Measurements from ENCODE around the gene MAPT. TPM values are rescaled to one million over a fixed set of nuclear protein-coding genes. Genes with fewer than 3 reads are reported as not detected.

Gene MAPT
- total and polyA plus RNA-seq, 4 donors, result 48.2 to 446 (median 261) TPM

DNA sequence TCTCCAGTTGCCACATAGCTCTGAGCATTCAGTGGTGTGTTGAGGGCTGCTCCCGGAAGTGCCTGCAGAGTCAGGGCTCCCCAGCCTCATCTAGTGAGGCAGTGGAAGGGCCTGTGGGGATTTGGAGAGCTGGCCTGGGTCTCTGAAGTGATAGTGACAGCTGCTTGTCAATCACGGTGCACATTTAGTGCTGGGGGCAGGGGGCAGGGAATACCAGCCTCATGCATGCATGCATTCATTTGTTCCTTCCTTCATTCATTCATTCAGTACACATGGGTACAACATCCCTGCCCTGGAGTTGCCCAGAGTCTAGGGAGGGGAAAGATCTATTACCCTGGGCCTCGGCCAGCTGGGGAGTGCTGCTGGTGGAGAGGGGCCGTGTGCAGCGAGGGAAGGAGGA, 93.4 kb downstream of the MAPT start:
- Histone ChIP-seq H3K4me3 (ENCODE audit: low read depth, low read length) (no peak overlapping the region), H3K27ac (ENCODE audit: low read depth, low read length) (no peak overlapping the region), H3K4me1 (ENCODE audit: control insufficient read depth, insufficient read depth, low read length) (peaks cover 4% of the 10 kb centered on the region), H3K36me3 (ENCODE audit: control insufficient read depth, insufficient read depth, low read length) (peaks cover 70% of the 10 kb centered on the region), H3K27me3 (ENCODE audit: control insufficient read depth, insufficient read depth, low read length) (no peaks in the 10 kb centered on the region), H3K9me3 (ENCODE audit: control insufficient read depth, insufficient read depth, low read length) (no peaks in the 10 kb centered on the region)
- no peak for DNase-seq (ENCODE audit: low read depth in 4 of 6, low spot score in 6 of 6)
- WGBS (ENCODE audit: insufficient coverage), result 71% methylated on average over 1 of the region's 5 CpGs

DNA sequence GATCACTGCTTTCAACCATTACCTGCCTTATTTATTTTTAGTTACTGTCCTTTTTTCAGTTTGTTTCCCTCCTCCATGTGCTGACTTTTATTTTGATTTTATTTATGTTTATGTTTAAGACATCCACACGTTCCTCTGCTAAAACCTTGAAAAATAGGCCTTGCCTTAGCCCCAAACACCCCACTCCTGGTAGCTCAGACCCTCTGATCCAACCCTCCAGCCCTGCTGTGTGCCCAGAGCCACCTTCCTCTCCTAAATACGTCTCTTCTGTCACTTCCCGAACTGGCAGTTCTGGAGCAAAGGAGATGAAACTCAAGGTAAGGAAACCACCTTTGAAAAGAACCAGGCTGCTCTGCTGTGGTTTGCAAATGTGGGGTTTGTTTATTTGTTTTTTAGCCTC, 95.4 kb downstream of the MAPT start:
- Histone ChIP-seq H3K27me3 (ENCODE audit: control insufficient read depth, insufficient read depth, low read length) (no peaks in the 10 kb centered on the region), H3K4me1 (ENCODE audit: control insufficient read depth, insufficient read depth, low read length) (peaks cover 8% of the 10 kb centered on the region), H3K27ac (ENCODE audit: low read depth, low read length) (no peak overlapping the region), H3K36me3 (ENCODE audit: control insufficient read depth, insufficient read depth, low read length) (peaks cover 69% of the 10 kb centered on the region), H3K4me3 (ENCODE audit: low read depth, low read length) (no peak overlapping the region), H3K9me3 (ENCODE audit: control insufficient read depth, insufficient read depth, low read length) (no peaks in the 10 kb centered on the region)
- WGBS (ENCODE audit: insufficient coverage), result no CpG with 5 or more reads among the region's 3 CpGs
- DNase-seq (ENCODE audit: low read depth in 4 of 6, low spot score in 6 of 6), result no peak

DNA sequence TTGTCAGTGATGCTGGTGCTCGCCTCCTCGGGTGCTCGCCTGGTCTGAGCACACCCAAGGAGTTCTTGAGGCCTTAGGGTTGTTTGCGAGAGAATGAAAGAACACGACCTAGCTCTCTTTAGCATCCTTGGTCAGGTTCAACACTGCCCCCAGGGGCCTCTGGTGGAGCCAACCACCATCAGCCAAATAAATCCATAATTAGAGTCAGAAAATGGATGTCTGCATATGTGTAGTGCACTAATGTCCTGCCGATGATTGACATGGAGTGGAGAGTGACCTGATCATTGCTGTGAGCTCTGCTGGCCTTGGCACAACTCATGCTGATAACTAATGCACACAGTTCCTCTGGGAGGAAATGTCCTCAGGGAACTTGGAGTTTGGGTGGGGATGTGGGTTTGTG, 96.5 kb downstream of the MAPT start:
- Histone ChIP-seq H3K9me3 (ENCODE audit: control insufficient read depth, insufficient read depth, low read length) (no peaks in the 10 kb centered on the region), H3K27ac (ENCODE audit: low read depth, low read length) (no peak overlapping the region), H3K36me3 (ENCODE audit: control insufficient read depth, insufficient read depth, low read length) (peaks cover 79% of the 10 kb centered on the region), H3K4me1 (ENCODE audit: control insufficient read depth, insufficient read depth, low read length) (peaks cover 8% of the 10 kb centered on the region), H3K27me3 (ENCODE audit: control insufficient read depth, insufficient read depth, low read length) (no peaks in the 10 kb centered on the region), H3K4me3 (ENCODE audit: low read depth, low read length) (no peak overlapping the region)
- no peak for DNase-seq (ENCODE audit: low read depth in 4 of 6, low spot score in 6 of 6)
- 94% methylated on average over 4 of the region's 6 CpGs for WGBS (ENCODE audit: insufficient coverage)

GRCh38 chr17:45991341-45991740, 97.0 kb downstream of the MAPT start:
- 91% methylated on average over 8 of the region's 10 CpGs for WGBS (ENCODE audit: insufficient coverage)
- no peak overlapping the region for H3K4me3 ChIP-seq (ENCODE audit: low read depth, low read length)
- H3K9me3 ChIP-seq (ENCODE audit: control insufficient read depth, insufficient read depth, low read length), result no peaks in the 10 kb centered on the region
- no peak for DNase-seq (ENCODE audit: low read depth in 4 of 6, low spot score in 6 of 6)
- peaks cover 79% of the 10 kb centered on the region for H3K36me3 ChIP-seq (ENCODE audit: control insufficient read depth, insufficient read depth, low read length)
- H3K27ac ChIP-seq (ENCODE audit: low read depth, low read length), result no peak overlapping the region
- peaks cover 8% of the 10 kb centered on the region for H3K4me1 ChIP-seq (ENCODE audit: control insufficient read depth, insufficient read depth, low read length)
- H3K27me3 ChIP-seq (ENCODE audit: control insufficient read depth, insufficient read depth, low read length), result no peaks in the 10 kb centered on the region

DNA sequence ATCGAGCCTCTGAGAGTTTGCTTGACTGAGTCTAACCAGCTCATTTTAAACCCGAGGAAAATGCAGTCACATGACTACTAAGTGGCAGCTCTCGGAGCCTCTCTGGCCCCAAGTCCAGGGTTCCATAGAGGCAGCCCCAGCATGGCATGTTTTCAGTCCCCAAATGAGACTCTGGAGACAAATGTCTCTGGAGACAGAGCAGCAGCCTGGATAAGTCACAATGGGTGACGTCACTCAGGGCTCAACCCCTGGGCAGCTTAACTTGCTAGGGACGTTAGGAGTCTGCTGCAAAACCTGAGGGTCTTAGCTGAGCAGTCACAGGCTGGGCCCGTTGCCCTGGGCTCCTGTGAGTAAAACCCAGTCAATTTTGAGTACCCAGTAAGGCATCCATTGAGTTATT, 97.8 kb downstream of the MAPT start:
- 31% methylated on average over 6 of the region's 6 CpGs for WGBS (ENCODE audit: insufficient coverage)
- DNase-seq (ENCODE audit: low read depth in 4 of 6, low spot score in 6 of 6), result peak in 1 of 6 donors; percentile 66
- Histone ChIP-seq H3K27me3 (ENCODE audit: control insufficient read depth, insufficient read depth, low read length) (no peaks in the 10 kb centered on the region), H3K9me3 (ENCODE audit: control insufficient read depth, insufficient read depth, low read length) (no peaks in the 10 kb centered on the region), H3K4me1 (ENCODE audit: control insufficient read depth, insufficient read depth, low read length) (peaks cover 5% of the 10 kb centered on the region), H3K4me3 (ENCODE audit: low read depth, low read length) (no peak overlapping the region), H3K36me3 (ENCODE audit: control insufficient read depth, insufficient read depth, low read length) (peaks cover 82% of the 10 kb centered on the region), H3K27ac (ENCODE audit: low read depth, low read length) (no peak overlapping the region)

- 65% methylated on average over 10 of the region's 10 CpGs for WGBS (ENCODE audit: insufficient coverage)
Observed at GRCh38 chr17:45992904-45993303, 98.5 kb downstream of the MAPT start.

GRCh38 chr17:45993962-45994627, 99.7 kb downstream of the MAPT start:
- 76% methylated on average over 14 of the region's 16 CpGs for WGBS (ENCODE audit: insufficient coverage)
- H3K36me3 ChIP-seq (ENCODE audit: control insufficient read depth, insufficient read depth, low read length), result peaks cover 85% of the 10 kb centered on the region
- H3K27me3 ChIP-seq (ENCODE audit: control insufficient read depth, insufficient read depth, low read length), result no peaks in the 10 kb centered on the region
- H3K27ac ChIP-seq (ENCODE audit: low read depth, low read length), result no peak overlapping the region
- peaks cover 5% of the 10 kb centered on the region for H3K4me1 ChIP-seq (ENCODE audit: control insufficient read depth, insufficient read depth, low read length)
- no peak overlapping the region for H3K4me3 ChIP-seq (ENCODE audit: low read depth, low read length)
- DNase-seq (ENCODE audit: low read depth in 4 of 6, low spot score in 6 of 6), result no peak
- H3K9me3 ChIP-seq (ENCODE audit: control insufficient read depth, insufficient read depth, low read length), result no peaks in the 10 kb centered on the region

More at GRCh38 chr17:45992904-45993303, 98.5 kb downstream of the MAPT start:
- Histone ChIP-seq H3K4me3 (ENCODE audit: low read depth, low read length) (no peak overlapping the region), H3K27ac (ENCODE audit: low read depth, low read length) (no peak overlapping the region), H3K27me3 (ENCODE audit: control insufficient read depth, insufficient read depth, low read length) (no peaks in the 10 kb centered on the region), H3K4me1 (ENCODE audit: control insufficient read depth, insufficient read depth, low read length) (peaks cover 5% of the 10 kb centered on the region), H3K9me3 (ENCODE audit: control insufficient read depth, insufficient read depth, low read length) (no peaks in the 10 kb centered on the region), H3K36me3 (ENCODE audit: control insufficient read depth, insufficient read depth, low read length) (peaks cover 85% of the 10 kb centered on the region)
- no peak for DNase-seq (ENCODE audit: low read depth in 4 of 6, low spot score in 6 of 6)

DNA sequence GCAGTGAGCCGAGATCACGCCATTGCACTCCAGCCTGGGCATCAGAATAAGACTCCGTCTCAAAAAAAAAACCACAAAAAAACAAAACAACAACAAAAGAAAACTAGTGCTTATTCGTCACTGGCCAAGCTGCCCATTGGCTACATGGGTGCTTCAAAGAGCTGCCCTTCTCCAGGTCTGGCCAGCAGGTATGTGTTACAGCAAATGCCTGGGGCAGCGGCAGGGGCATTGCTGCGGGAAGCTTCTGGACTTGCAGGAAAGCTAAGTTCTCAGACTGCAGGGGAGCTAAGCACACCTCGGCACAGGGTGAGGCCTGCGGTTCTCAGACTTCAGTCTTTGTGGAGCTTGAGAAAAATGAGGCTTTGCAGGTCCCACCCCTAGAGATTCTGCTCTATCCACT, 100.6 kb downstream of the MAPT start:
- Histone ChIP-seq H3K27ac (ENCODE audit: low read depth, low read length) (no peak overlapping the region), H3K27me3 (ENCODE audit: control insufficient read depth, insufficient read depth, low read length) (no peaks in the 10 kb centered on the region), H3K9me3 (ENCODE audit: control insufficient read depth, insufficient read depth, low read length) (no peaks in the 10 kb centered on the region), H3K36me3 (ENCODE audit: control insufficient read depth, insufficient read depth, low read length) (peaks cover 81% of the 10 kb centered on the region), H3K4me1 (ENCODE audit: control insufficient read depth, insufficient read depth, low read length) (peaks cover 9% of the 10 kb centered on the region), H3K4me3 (ENCODE audit: low read depth, low read length) (no peak overlapping the region)
- no peak for DNase-seq (ENCODE audit: low read depth in 4 of 6, low spot score in 6 of 6)
- 93% methylated on average over 8 of the region's 8 CpGs for WGBS (ENCODE audit: insufficient coverage)

- peaks cover 15% of the 10 kb centered on the region for H3K4me1 ChIP-seq (ENCODE audit: control insufficient read depth, insufficient read depth, low read length)
- no peak overlapping the region for H3K4me3 ChIP-seq (ENCODE audit: low read depth, low read length)
- no peak for DNase-seq (ENCODE audit: low read depth in 4 of 6, low spot score in 6 of 6)
- H3K36me3 ChIP-seq (ENCODE audit: control insufficient read depth, insufficient read depth, low read length), result peaks cover 81% of the 10 kb centered on the region
- H3K27ac ChIP-seq (ENCODE audit: low read depth, low read length), result no peak overlapping the region
- H3K9me3 ChIP-seq (ENCODE audit: control insufficient read depth, insufficient read depth, low read length), result no peaks in the 10 kb centered on the region
- no peaks in the 10 kb centered on the region for H3K27me3 ChIP-seq (ENCODE audit: control insufficient read depth, insufficient read depth, low read length)
- 79% methylated on average over 11 of the region's 14 CpGs for WGBS (ENCODE audit: insufficient coverage)
Observed at GRCh38 chr17:45995627-45996270, 101.4 kb downstream of the MAPT start.
